ENCODE measurements around the gene BACH2.
"Not testable (repeated sequence)": the region's sequence is repeated elsewhere in the genome, so short reads cannot be mapped to it uniquely, and the experiment has no call there.

BACH2 gene

GRCh38 chr6:89987830-89988229 is 308.8 kb downstream of the BACH2 start:
- DNase-seq (ENCODE audit: low spot score), result no peak

- no peak for DNase-seq (ENCODE audit: low spot score)
Observed at GRCh38 chr6:89987140-89987539, 309.5 kb downstream of the BACH2 start.

GRCh38 chr6:89986650-89987074 is 310.0 kb downstream of the BACH2 start:
- no peak for DNase-seq (ENCODE audit: low spot score)

- DNase-seq (ENCODE audit: low spot score), result no peak
Observed at GRCh38 chr6:89985751-89986493, 310.7 kb downstream of the BACH2 start.

- DNase-seq (ENCODE audit: low spot score), result no peak
Observed at GRCh38 chr6:89984926-89985750, 311.5 kb downstream of the BACH2 start.

GRCh38 chr6:89980353-89980752 is 316.3 kb downstream of the BACH2 start:
- no peak for DNase-seq (ENCODE audit: low spot score)

GRCh38 chr6:89979481-89980119 is 317.0 kb downstream of the BACH2 start:
- no peak for DNase-seq (ENCODE audit: low spot score)

GRCh38 chr6:89978749-89979145 is 317.9 kb downstream of the BACH2 start:
- no peak for DNase-seq (ENCODE audit: low spot score)

- DNase-seq (ENCODE audit: low spot score), result no peak
Observed at GRCh38 chr6:89977808-89978748, 318.6 kb downstream of the BACH2 start.

GRCh38 chr6:89976694-89977020 is 320.0 kb downstream of the BACH2 start:
- DNase-seq (ENCODE audit: low spot score), result no peak

- no peak for DNase-seq (ENCODE audit: low spot score)
Observed at GRCh38 chr6:89975991-89976693, 320.5 kb downstream of the BACH2 start.

- no peak for DNase-seq (ENCODE audit: low spot score)
Observed at GRCh38 chr6:89975366-89975765, 321.3 kb downstream of the BACH2 start.

- no peak for DNase-seq (ENCODE audit: low spot score)
Observed at GRCh38 chr6:89974834-89975233, 321.8 kb downstream of the BACH2 start.

- DNase-seq (ENCODE audit: low spot score), result no peak
Observed at GRCh38 chr6:89972025-89972381, 324.6 kb downstream of the BACH2 start.

GRCh38 chr6:89971338-89972024 is 325.2 kb downstream of the BACH2 start:
- DNase-seq (ENCODE audit: low spot score), result not testable (repeated sequence)

- DNase-seq (ENCODE audit: low spot score), result peak; percentile 51
Observed at GRCh38 chr6:89970609-89971337, 325.9 kb downstream of the BACH2 start.

- DNase-seq (ENCODE audit: low spot score), result no peak
Observed at GRCh38 chr6:89970072-89970471, 326.6 kb downstream of the BACH2 start.

GRCh38 chr6:89966913-89967312 is 329.7 kb downstream of the BACH2 start:
- DNase-seq (ENCODE audit: low spot score), result no peak

GRCh38 chr6:89966228-89966544 is 330.5 kb downstream of the BACH2 start:
- no peak for DNase-seq (ENCODE audit: low spot score)
